Measurements from ENCODE around the gene AGXT2.
"Not testable (repeated sequence)": the region's sequence is repeated elsewhere in the genome, so short reads cannot be mapped to it uniquely, and the experiment has no call there.

DNA sequence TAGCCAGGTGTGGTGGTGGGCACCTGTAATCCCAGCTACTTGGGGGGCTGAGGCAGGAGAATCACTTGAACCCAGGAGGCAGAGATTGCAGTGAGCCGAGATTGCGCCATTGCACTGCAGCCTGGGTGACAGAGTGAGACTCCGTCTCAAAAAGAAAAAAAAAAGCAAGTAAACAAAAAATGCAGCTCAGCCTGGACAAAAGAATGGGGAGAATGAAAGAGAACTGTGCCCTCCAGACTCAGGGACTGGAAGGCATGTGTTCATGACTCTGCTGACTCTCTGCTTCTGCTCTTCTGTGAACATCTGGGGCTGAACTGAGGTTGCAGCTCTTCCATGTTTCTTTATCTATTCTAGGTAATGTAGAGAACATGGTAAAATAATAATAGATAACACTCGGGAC lies 11.8 kb downstream of the AGXT2 start:
- TF ChIP-seq, protein P1, sequence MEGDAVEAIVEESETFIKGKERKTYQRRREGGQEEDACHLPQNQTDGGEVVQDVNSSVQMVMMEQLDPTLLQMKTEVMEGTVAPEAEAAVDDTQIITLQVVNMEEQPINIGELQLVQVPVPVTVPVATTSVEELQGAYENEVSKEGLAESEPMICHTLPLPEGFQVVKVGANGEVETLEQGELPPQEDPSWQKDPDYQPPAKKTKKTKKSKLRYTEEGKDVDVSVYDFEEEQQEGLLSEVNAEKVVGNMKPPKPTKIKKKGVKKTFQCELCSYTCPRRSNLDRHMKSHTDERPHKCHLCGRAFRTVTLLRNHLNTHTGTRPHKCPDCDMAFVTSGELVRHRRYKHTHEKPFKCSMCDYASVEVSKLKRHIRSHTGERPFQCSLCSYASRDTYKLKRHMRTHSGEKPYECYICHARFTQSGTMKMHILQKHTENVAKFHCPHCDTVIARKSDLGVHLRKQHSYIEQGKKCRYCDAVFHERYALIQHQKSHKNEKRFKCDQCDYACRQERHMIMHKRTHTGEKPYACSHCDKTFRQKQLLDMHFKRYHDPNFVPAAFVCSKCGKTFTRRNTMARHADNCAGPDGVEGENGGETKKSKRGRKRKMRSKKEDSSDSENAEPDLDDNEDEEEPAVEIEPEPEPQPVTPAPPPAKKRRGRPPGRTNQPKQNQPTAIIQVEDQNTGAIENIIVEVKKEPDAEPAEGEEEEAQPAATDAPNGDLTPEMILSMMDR (IDR thresholded peaks at IDR 0.05) = not testable (repeated sequence)
- not testable (repeated sequence) for TF ChIP-seq POLR2A (IDR thresholded peaks at IDR 0.05)

All from suprapubic skin (tissue), 3 donors.